Peyer's patch (tissue), 4 donors: ENCODE data around the gene ARHGAP26. TPM values are rescaled to one million over a fixed set of nuclear protein-coding genes. Genes with fewer than 3 reads are reported as not detected.

ENCODE experiments used
- DNase-seq, 3 donors: peaks; one replicate each; pipeline ENCODE4 v3.0.0-alpha.2; 2017 to 2019
- H3K27ac ChIP-seq, 4 donors: fragments of 200-600 bp; sonication (generic); one replicate each; pipeline ENCODE4 v1.5.1; 2016 to 2019
- H3K27me3 ChIP-seq, 2 donors: fragments of 200-600 bp; sonication (generic); one replicate each; pipeline ENCODE4 v1.5.1; 2019
- H3K36me3 ChIP-seq, 3 donors: fragments of 200-600 bp; sonication (generic); one replicate each; pipeline ENCODE4 v1.5.1; 2016 to 2019
- H3K4me1 ChIP-seq, 4 donors: fragments of 200-600 bp; sonication (generic); one replicate each; pipeline ENCODE4 v1.5.1; 2016 to 2019
- H3K4me3 ChIP-seq, 4 donors: fragments of 200-600 bp; sonication (generic); 1 replicate in 3 of 4; 2 replicates in 1 of 4; pipeline ENCODE4 v1.5.1; 2016 to 2019; ENCODE audit warnings: mild to moderate bottlenecking in 1 of 4
- H3K9me3 ChIP-seq, 4 donors: fragments of 200-600 bp; sonication (generic); one replicate each; pipeline ENCODE4 v1.5.1; 2016 to 2019; ENCODE audit warnings: mild to moderate bottlenecking in 1 of 4
- CTCF ChIP-seq, 6 experiments: fragments of 450-650 bp in 4 of 6; fragments of 200-600 bp in 2 of 6; sonication (generic) in 1 of 6; IDR thresholded peaks; one replicate each; pipeline ENCODE4 v1.5.1; 2017 to 2019; ENCODE audit warnings: antibody characterized with exemption in 6 of 6, mild to moderate bottlenecking in 3 of 6, moderate library complexity in 1 of 6
- POLR2A ChIP-seq, 2 donors: fragments of 450-650 bp; IDR thresholded peaks; one replicate each; pipeline ENCODE4 v1.5.1; 2017; ENCODE audit warnings: antibody characterized with exemption in 2 of 2, mild to moderate bottlenecking in 2 of 2, moderate library complexity in 2 of 2
- total RNA-seq, 4 donors: library from RNA; depleted of rRNA; stranded (reverse); fragments of >200 nt; gene quantifications; one replicate each; pipeline ENCODE4 v1.1.0, GENCODE V29; 2016

ARHGAP26 gene
- total RNA-seq, 4 donors from 2014 or later, result 60.1 to 180 (median 126) TPM

GRCh38 chr5:142900927-142901326 is 130.8 kb downstream of the ARHGAP26 start:
- DNase-seq, result no peak
- H3K4me3 ChIP-seq, result no peak overlapping the region
- no peak overlapping the region for H3K27ac ChIP-seq
- TF ChIP-seq CTCF (IDR thresholded peaks at IDR 0.05), result no peak
- TF ChIP-seq POLR2A (IDR thresholded peaks at IDR 0.05), result no peak
- H3K27me3 ChIP-seq, result no peaks in the 10 kb centered on the region
- no peaks in the 10 kb centered on the region for H3K9me3 ChIP-seq
- H3K36me3 ChIP-seq, result peaks cover 0 to 56% (median 0%) of the 10 kb centered on the region in 3 donors
- no peaks in the 10 kb centered on the region for H3K4me1 ChIP-seq

- no peak overlapping the region for H3K27ac ChIP-seq
- H3K4me1 ChIP-seq, result no peaks in the 10 kb centered on the region
- H3K4me3 ChIP-seq, result no peak overlapping the region
- H3K9me3 ChIP-seq, result no peaks in the 10 kb centered on the region
- H3K27me3 ChIP-seq, result no peaks in the 10 kb centered on the region
- no peak for DNase-seq
- TF ChIP-seq POLR2A (IDR thresholded peaks at IDR 0.05), result no peak
- no peak for TF ChIP-seq CTCF (IDR thresholded peaks at IDR 0.05)
- peaks cover 0 to 53% (median 0%) of the 10 kb centered on the region in 3 donors for H3K36me3 ChIP-seq
These were observed 131.5 kb downstream of the ARHGAP26 start for GRCh38 chr5:142901476-142902185.

- no peak overlapping the region for H3K4me3 ChIP-seq
- no peak for TF ChIP-seq POLR2A (IDR thresholded peaks at IDR 0.05)
- TF ChIP-seq CTCF (IDR thresholded peaks at IDR 0.05), result no peak
- H3K27me3 ChIP-seq, result no peaks in the 10 kb centered on the region
- peaks cover 0 to 53% (median 0%) of the 10 kb centered on the region in 3 donors for H3K36me3 ChIP-seq
- DNase-seq, result no peak
- H3K27ac ChIP-seq, result no peak overlapping the region
- no peaks in the 10 kb centered on the region for H3K9me3 ChIP-seq
- no peaks in the 10 kb centered on the region for H3K4me1 ChIP-seq
These were observed 132.2 kb downstream of the ARHGAP26 start for GRCh38 chr5:142902186-142902965.

- DNase-seq, result no peak
- H3K9me3 ChIP-seq, result no peaks in the 10 kb centered on the region
- H3K36me3 ChIP-seq, result peaks cover 0 to 61% (median 0%) of the 10 kb centered on the region in 3 donors
- no peaks in the 10 kb centered on the region for H3K27me3 ChIP-seq
- H3K4me1 ChIP-seq, result no peaks in the 10 kb centered on the region
- no peak overlapping the region for H3K4me3 ChIP-seq
- TF ChIP-seq CTCF (IDR thresholded peaks at IDR 0.05), result no peak
- no peak for TF ChIP-seq POLR2A (IDR thresholded peaks at IDR 0.05)
- H3K27ac ChIP-seq, result no peak overlapping the region
These were observed 134.2 kb downstream of the ARHGAP26 start for GRCh38 chr5:142904416-142904815.

- H3K9me3 ChIP-seq, result no peaks in the 10 kb centered on the region
- no peaks in the 10 kb centered on the region for H3K4me1 ChIP-seq
- no peaks in the 10 kb centered on the region for H3K27me3 ChIP-seq
- no peak for DNase-seq
- no peak for TF ChIP-seq POLR2A (IDR thresholded peaks at IDR 0.05)
- TF ChIP-seq CTCF (IDR thresholded peaks at IDR 0.05), result no peak
- H3K4me3 ChIP-seq, result no peak overlapping the region
- peaks cover 0 to 69% (median 0%) of the 10 kb centered on the region in 3 donors for H3K36me3 ChIP-seq
- no peak overlapping the region for H3K27ac ChIP-seq
These were observed 135.2 kb downstream of the ARHGAP26 start for GRCh38 chr5:142905348-142905747.
